OCI-LY7 (cell line): ENCODE data around the gene HTR3D.
"Not testable (repeated sequence)": the region's sequence is repeated elsewhere in the genome, so short reads cannot be mapped to it uniquely, and the experiment has no call there.

Source experiments
- EZH2phosphoT487 ChIP-seq: fragments of 200-600 bp; sonication (generic); IDR thresholded peaks from 2 replicates; pipeline ENCODE4 v1.6.1; 2018; ENCODE audit warnings: low read depth, borderline replicate concordance, mild to moderate bottlenecking, mixed run types, antibody characterized with exemption, low read length, moderate library complexity, mixed read lengths
- TF ChIP-seq, protein P1 (sequence below): fragments of 200-600 bp; sonication (generic); conservative IDR thresholded peaks from 2 replicates; pipeline ENCODE4 v1.5.1; 2014; ENCODE audit warnings: mild to moderate bottlenecking, antibody characterized with exemption, low read length, moderate library complexity, mixed read lengths

DNA sequence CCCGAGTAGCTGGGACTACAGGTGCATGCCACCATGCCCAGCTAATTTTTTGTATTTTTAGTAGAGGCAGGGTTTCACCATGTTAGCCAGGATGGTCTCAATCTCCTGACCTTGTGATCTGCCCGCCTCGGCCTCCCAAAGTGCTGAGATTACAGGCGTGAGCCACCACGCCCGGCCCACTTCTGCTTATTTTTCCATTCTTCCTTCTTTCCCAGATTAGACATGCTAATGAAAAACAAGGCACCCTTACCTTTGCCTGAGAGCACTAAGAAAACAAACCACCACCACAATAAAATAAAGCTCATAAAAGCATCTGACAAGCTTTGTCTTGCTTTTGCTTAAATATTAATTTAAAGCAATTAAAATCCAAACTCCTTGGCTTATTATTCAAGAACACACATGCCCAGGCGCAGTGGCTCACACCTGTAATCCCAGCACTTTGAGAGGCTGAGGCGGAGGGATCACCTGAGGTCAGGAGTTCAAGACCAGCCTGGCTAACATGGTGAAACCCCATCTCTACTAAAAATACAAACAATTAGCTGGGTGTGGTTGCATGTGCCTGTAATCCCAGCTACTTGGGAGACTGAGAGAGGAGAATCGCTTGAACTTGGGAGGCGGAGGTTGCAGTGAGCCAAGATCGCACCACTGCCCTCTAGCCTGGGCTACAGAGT, 24.3 kb upstream of the HTR3D start:
- TF ChIP-seq, protein P1, sequence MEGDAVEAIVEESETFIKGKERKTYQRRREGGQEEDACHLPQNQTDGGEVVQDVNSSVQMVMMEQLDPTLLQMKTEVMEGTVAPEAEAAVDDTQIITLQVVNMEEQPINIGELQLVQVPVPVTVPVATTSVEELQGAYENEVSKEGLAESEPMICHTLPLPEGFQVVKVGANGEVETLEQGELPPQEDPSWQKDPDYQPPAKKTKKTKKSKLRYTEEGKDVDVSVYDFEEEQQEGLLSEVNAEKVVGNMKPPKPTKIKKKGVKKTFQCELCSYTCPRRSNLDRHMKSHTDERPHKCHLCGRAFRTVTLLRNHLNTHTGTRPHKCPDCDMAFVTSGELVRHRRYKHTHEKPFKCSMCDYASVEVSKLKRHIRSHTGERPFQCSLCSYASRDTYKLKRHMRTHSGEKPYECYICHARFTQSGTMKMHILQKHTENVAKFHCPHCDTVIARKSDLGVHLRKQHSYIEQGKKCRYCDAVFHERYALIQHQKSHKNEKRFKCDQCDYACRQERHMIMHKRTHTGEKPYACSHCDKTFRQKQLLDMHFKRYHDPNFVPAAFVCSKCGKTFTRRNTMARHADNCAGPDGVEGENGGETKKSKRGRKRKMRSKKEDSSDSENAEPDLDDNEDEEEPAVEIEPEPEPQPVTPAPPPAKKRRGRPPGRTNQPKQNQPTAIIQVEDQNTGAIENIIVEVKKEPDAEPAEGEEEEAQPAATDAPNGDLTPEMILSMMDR: not testable (repeated sequence)
- not testable (repeated sequence) for TF ChIP-seq EZH2phosphoT487
